Skeletal muscle satellite cell (primary cell): Measurements from ENCODE around the gene HOXA4. TPM values are rescaled to one million over a fixed set of nuclear protein-coding genes. Genes with fewer than 3 reads are reported as not detected.

Source experiments
- H3K27me3 ChIP-seq: 2 replicates; pipeline ENCODE4 v1.7.0; 2013; ENCODE audit warnings: low read length; ENCODE audit not compliant: control insufficient read depth, insufficient read depth
- H3K36me3 ChIP-seq: 2 replicates; pipeline ENCODE4 v1.7.0; 2013; ENCODE audit warnings: mild to moderate bottlenecking, control low read depth, low read length; ENCODE audit not compliant: insufficient read depth
- H3K4me1 ChIP-seq: 2 replicates; pipeline ENCODE4 v1.7.0; 2013; ENCODE audit warnings: low read length; ENCODE audit not compliant: control insufficient read depth, insufficient read depth
- H3K4me2 ChIP-seq: 2 replicates; pipeline ENCODE4 v1.7.0; 2013; ENCODE audit warnings: mild to moderate bottlenecking, low read length
- H3K4me3 ChIP-seq: 2 replicates; pipeline ENCODE4 v1.7.0; 2013; ENCODE audit warnings: low read length
- H3K9ac ChIP-seq: 2 replicates; pipeline ENCODE4 v1.7.0; 2013; ENCODE audit warnings: mild to moderate bottlenecking, low read depth, low read length, moderate library complexity
- H3K9me3 ChIP-seq: replicated peaks from 2 replicates; pipeline ENCODE4 v1.7.0; 2013; ENCODE audit warnings: mild to moderate bottlenecking, control low read depth, low read length
- total RNA-seq: library from RNA; depleted of rRNA; stranded (reverse); fragments of >200 nt; gene quantifications from 2 replicates; pipeline ENCODE4 v1.2.3, GENCODE V29; 2012; rRNA removed

Gene HOXA4
- total RNA-seq: under 0.01 and 0.51 TPM in 2 replicates

DNA sequence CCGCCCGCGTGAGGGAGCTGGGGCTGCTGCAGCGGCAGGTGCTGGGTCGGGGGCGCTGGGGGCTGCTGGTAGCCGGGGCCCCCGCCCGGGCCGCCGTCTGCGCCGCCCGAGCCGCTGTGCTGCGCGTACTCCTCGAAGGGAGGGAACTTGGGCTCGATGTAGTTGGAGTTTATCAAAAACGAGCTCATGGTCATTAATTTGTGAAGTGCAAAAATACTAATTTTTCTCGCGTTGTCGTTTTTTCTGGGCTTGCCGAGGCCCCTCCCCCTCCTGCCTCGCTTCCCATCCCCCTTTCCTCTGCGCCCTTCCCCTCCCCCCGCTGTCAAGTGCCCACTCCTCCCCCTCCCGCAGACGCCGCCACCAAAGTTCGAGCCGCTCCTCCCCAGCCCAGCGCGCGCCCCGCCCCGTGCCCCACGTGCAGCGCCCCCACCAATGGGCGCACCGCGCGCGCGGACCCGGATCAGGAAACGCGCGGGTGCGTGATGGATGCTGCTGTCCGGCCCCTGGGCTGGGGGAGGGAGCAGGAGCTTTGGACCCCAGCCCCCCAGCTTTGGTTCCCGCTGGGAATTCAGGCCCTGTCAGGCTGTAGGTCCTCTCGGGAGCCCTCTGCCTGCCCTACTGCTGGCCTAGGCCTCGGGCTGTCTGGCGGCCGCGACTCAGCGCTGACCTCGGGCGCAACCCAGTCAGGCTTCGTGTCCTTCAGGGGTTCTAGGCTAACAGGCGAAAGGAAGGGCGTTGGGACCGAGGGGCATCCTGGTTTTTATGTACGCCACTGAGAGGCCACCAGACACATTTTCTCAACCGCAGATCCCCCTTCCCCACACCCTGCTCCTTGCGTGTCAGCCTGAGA lies at the start of gene HOXA4:
HOXA4 (minus strand) TSS at position 218 of the 850 bp plus-strand sequence; CDS start at position 194, 24 bp downstream.
- H3K27me3 ChIP-seq: no peaks in the 10 kb centered on the region
- H3K4me3 ChIP-seq: peak within 1 kb of the TSS; percentile 91
- H3K9ac ChIP-seq: peak within 1 kb of the TSS; percentile 93
- H3K9me3 ChIP-seq: no peaks in the 10 kb centered on the region
- peak within 1 kb of the TSS; percentile 95 for H3K4me2 ChIP-seq
- peaks cover 37% of the 10 kb centered on the region for H3K4me1 ChIP-seq
- peaks cover 6% of the 10 kb centered on the region for H3K36me3 ChIP-seq

DNA sequence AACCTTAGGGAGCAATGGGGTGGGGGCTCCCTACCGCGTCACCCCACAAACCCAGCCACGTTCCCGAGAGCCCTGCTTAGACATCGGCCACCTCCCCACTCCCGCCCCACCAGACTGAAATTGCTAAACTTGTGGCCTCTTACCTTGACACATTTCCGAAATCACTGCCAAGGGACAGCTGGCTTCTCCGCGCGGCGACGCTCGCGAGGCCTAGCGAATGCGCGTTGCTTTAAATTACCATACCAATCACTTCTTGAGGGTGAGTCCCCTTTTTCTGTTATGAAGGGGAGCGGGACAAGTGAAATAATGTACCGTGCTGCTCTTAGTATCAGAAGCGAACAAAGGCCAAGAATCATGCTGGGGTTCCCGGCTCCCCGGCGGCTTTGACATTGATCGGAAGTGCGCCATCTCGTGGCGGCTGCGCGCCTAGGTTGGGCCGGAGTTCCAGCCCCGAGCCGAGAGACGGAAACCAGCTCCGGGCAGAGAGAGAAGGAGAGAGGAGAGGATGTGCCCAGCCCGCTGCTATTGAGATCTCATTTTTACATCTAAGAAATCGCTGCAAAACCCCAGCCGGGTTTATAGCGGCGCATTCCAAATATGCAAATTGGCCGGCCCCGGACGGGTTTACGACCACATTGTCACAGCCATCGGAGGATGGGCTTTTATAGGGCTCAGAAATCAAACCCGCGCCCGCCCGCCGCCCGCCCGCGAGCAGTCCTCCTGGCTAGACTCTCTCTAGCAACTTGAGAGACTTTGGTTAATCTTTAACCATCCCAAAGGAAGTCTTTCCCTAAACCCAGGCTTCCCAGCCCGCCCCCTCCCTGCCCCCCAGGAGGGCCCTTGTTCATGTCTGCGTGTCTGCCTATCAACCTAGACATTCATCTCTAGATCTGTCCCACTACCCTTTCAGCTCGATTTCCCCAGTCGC lies 49.2 kb upstream of the HOXA4 start:
- Histone ChIP-seq H3K9ac (peak overlapping the region; percentile 97), H3K4me1 (peaks cover 63% of the 10 kb centered on the region), H3K4me2 (peak overlapping the region; percentile 98), H3K27me3 (no peaks in the 10 kb centered on the region), H3K36me3 (peaks cover 14% of the 10 kb centered on the region), H3K4me3 (peak overlapping the region; percentile 88), H3K9me3 (no peaks in the 10 kb centered on the region)

DNA sequence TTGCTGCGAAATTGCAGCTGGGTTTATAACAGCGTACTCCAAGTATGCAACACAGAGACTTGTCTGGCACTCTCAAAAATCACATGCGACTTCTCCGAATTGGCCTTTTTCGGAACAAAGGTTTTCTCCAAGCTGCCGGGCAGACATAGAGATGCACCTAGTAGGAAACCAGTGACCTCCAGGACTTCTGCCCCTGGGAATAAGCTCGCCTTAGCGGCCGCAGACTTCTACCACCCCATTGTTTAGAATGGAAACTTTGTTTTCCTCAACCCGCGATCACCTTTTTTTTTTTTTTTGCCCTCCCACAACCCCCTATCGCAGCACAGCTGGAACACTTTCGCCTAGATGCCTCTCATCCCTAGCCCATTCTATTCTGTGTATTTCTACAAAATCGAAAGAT lies 48.5 kb upstream of the HOXA4 start:
- Histone ChIP-seq H3K4me1 (peaks cover 71% of the 10 kb centered on the region), H3K4me2 (peak overlapping the region; percentile 98), H3K27me3 (no peaks in the 10 kb centered on the region), H3K36me3 (peaks cover 14% of the 10 kb centered on the region), H3K9me3 (no peaks in the 10 kb centered on the region), H3K9ac (peak overlapping the region; percentile 97), H3K4me3 (peak overlapping the region; percentile 88)

DNA sequence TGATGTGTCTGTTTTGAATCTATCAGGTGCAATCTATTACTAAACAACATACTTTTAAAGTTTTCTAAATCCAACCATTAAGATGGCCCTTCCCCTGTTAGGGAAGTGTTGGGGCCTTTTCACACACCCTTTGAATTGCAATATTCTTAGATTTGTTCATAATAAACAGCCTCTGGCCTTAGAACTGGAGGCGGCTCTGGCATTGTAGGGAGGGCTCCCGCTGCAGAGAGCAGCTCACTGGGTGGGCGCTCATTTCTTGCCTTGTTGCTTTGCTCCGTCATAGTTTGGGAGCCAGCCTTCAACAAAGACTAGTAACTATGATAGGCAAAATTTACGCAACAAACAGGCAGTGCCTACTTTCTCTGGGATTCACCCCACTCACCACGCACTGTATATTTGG lies 47.8 kb upstream of the HOXA4 start:
- no peaks in the 10 kb centered on the region for H3K27me3 ChIP-seq
- H3K4me3 ChIP-seq: peak overlapping the region; percentile 88
- H3K9me3 ChIP-seq: no peaks in the 10 kb centered on the region
- peak overlapping the region; percentile 98 for H3K4me2 ChIP-seq
- H3K4me1 ChIP-seq: peaks cover 71% of the 10 kb centered on the region
- peaks cover 14% of the 10 kb centered on the region for H3K36me3 ChIP-seq
- peak overlapping the region; percentile 97 for H3K9ac ChIP-seq

DNA sequence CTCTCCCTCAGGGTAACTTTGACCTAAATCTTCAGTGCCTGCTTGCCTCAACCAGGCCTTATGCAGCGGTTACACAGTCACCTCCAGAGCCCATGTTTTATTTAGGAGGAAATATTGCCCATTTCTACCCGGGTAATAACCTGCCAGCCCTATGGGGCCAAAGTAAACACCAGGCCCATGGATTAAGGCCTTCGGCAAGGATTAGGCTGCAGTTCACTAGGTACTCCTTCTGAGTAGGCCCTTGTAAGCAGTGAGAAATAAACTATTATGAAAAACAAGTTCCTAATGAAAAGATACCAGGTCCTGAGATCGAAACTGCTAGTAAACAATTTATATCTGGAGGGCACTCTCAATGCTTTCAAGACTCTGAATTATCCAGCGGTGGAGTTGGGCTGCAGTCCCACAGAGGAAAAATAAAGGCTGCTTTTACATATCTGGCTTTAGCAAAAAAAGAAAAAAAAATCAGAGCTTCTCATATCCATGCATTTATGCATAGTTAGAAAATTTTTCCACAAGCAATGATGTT lies 47.3 kb upstream of the HOXA4 start:
- Histone ChIP-seq H3K9ac (peak overlapping the region; percentile 97), H3K4me1 (peaks cover 70% of the 10 kb centered on the region), H3K4me3 (peak overlapping the region; percentile 88), H3K36me3 (peaks cover 14% of the 10 kb centered on the region), H3K4me2 (peak overlapping the region; percentile 98), H3K9me3 (no peaks in the 10 kb centered on the region), H3K27me3 (no peaks in the 10 kb centered on the region)

DNA sequence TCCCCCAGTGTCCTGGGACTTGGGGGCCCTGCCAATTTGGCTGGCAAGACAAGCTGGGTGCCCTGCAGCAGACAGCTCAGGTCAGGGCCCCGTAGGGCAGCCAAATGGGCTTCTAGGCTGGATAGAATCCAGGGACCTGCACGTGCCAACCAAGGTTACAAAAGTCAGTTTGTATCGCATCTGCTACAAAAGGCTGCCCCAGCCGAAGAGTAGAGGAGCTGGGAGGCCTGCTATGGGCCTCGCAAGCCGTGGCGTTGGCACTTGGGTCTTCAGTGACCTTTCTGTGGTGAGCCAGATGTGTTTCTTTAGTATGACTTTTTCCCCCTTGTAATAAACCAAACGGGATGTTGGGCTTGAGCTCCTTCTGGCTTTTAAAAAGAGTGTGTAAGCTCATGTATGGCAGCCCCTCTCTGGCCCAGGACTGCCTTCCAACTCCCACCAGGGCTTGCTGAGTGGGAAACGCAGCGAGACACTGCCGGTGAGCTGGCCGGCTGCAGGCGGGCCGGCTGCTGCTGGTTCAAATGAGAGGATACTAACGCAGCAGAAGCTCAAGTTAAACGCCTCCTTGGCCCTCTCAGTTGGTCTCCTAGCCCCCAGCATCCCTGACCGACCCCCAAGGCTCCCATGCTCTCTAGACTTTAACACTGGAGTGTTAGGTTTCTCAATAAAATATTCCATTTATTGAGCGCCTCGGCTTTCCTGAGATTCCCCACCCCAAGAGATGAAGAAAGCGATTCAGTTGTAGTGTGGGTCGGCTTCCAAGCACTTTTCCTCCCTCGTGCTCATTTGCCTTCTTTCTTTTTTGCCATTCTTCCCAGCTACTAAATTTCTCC lies 46.6 kb upstream of the HOXA4 start:
- Histone ChIP-seq H3K9ac (peak overlapping the region; percentile 97), H3K27me3 (no peaks in the 10 kb centered on the region), H3K4me1 (peaks cover 68% of the 10 kb centered on the region)

DNA sequence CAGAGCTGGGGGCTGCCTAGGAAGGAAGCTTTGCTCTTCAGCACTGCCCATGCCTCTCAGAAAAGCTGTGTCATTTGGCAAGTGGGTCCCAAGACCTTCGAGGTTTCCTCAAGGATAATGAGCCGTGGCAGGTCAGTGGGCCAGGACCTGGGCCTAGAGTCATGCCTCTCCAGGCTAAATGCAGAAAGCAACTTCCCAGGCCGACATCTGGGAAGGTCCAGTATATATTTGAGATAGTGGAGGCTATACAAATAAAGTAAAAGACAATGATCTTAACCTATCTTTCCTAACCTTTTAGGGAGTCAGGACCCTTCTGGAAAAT lies 45.9 kb upstream of the HOXA4 start:
- Histone ChIP-seq H3K9me3 (no peaks in the 10 kb centered on the region), H3K4me1 (peaks cover 64% of the 10 kb centered on the region), H3K36me3 (peaks cover 13% of the 10 kb centered on the region), H3K4me2 (peak overlapping the region; percentile 98), H3K27me3 (no peaks in the 10 kb centered on the region), H3K4me3 (peak overlapping the region; percentile 88), H3K9ac (peak overlapping the region; percentile 97)

More for the DNA sequence above, 46.6 kb upstream of the HOXA4 start:
- H3K4me2 ChIP-seq: peak overlapping the region; percentile 98
- peak overlapping the region; percentile 88 for H3K4me3 ChIP-seq
- peaks cover 9% of the 10 kb centered on the region for H3K36me3 ChIP-seq
- H3K9me3 ChIP-seq: no peaks in the 10 kb centered on the region

DNA sequence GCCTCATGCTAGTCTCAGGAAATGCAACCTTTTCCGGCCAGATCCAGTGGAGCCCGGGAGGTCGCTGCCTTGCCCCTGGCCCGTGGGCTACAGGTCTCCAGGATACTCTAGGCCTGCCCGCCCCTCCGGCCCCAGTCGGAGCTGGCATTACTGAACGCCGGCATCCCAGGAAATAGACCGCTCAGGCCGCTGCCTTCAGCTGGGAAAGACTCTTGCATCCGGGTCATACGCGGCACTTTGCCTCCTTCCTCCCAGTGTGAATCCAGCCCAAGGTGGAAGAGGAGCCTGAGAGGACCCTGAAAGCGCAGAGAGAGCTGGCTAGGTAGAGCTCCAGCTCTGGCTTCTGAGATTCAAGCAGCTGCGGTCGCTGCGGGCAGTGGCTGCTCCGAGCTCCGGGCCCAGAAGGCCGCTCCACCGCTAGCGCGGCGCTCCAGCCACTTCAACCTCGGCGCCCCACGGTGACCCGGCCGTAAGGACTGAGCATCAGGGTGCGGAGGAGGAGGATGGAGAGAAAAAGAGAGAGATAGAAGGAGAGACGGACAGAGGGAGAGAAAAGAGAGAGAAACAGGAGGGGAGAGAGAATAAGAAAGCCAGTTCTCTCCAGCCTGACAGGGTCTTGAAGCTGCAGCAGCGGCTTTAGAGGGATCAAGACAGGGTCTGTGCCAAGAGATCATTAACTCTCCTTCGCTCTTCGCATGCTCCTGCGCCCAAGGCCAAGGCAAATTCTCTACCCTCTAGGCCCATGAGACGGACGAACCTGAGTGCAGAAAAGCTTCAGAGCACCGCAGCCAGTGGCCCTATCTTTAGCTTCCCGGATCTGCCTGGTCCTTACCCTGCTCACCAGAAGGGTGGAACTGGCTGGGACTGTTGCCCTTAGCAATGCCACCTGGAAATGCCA lies 45.3 kb upstream of the HOXA4 start:
- Histone ChIP-seq H3K4me2 (peak overlapping the region; percentile 98), H3K27me3 (no peaks in the 10 kb centered on the region), H3K36me3 (peaks cover 19% of the 10 kb centered on the region), H3K4me1 (peaks cover 58% of the 10 kb centered on the region), H3K4me3 (peak overlapping the region; percentile 88), H3K9me3 (no peaks in the 10 kb centered on the region), H3K9ac (peak overlapping the region; percentile 97)

DNA sequence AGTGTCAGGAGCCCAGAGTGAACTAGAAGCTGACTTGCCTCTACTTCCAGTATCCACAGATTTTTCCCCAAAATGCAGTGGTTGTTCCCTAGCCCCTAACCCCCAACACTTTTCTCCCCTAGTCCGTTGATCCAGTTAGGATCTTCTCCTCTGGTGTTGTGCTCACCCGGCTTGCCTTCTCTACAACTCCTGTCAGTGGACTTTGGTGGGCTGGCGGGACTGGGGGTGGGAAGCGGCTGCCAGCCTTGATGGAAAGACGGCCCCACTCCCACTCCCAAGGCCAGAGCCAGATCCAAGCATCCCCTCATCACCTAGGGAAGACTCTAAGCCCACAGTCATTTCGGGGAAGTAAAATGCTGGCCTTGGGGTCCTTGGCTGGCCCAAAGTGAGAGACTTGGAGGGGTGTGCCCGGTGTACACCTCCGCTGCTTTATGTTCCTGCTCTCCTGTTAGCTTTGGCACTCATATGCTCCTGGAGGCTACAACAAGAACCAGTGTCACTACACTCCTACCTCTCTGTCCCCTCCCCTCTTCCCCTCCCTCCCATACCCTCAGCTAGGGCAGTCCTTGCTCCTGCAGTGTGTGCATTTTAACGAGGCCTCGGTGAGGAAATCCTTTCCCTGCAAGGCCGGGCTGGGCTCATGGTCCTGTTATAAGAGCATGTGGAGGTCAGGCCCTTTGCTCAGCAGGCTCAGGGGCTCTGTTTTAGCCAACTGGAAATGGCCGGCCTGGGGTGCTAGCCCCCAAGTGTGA lies 44.5 kb upstream of the HOXA4 start:
- no peaks in the 10 kb centered on the region for H3K27me3 ChIP-seq
- H3K9me3 ChIP-seq: no peaks in the 10 kb centered on the region
- H3K36me3 ChIP-seq: peaks cover 19% of the 10 kb centered on the region
- peak overlapping the region; percentile 98 for H3K4me2 ChIP-seq
- peak overlapping the region; percentile 97 for H3K9ac ChIP-seq
- H3K4me1 ChIP-seq: peaks cover 50% of the 10 kb centered on the region
- peak overlapping the region; percentile 88 for H3K4me3 ChIP-seq
